GM18951 (cell line): ENCODE measurements around the gene EMILIN2.
"Not testable (repeated sequence)": the region's sequence is repeated elsewhere in the genome, so short reads cannot be mapped to it uniquely, and the experiment has no call there.

Experiments
- POLR2A ChIP-seq: IDR thresholded peaks from 4 replicates; pipeline ENCODE4 v1.6.1; 2011; ENCODE audit warnings: mild to moderate bottlenecking; ENCODE audit not compliant: insufficient read length, insufficient read depth; ENCODE audit errors: extremely low read depth
- in situ Hi-C: fragments of 300-500 bp; cut with MboI; formaldehyde crosslinking; loops from one replicate; pipeline ENCODE4 v1.12.0; 2022; ENCODE audit warnings: low sequenced_read_pairs, mixed read lengths, inconsistent platforms; ENCODE audit not compliant: unreplicated experiment

EMILIN2 gene

GRCh38 chr18:2846636-2847316, at the start of gene EMILIN2:
Gene EMILIN2 (plus strand): TSS chr18:2847006. CDS start chr18:2847189, 183 bp downstream.
- in situ Hi-C loops = no loop called here

GRCh38 chr18:2797951-2798350, 48.9 kb upstream of the EMILIN2 start:
- no peak for TF ChIP-seq POLR2A
- in situ Hi-C loops = no loop called here

More at GRCh38 chr18:2846636-2847316, at the start of gene EMILIN2:
- no peak for TF ChIP-seq POLR2A

GRCh38 chr18:2799369-2799768, 47.4 kb upstream of the EMILIN2 start:
- in situ Hi-C loops = no loop called here
- TF ChIP-seq POLR2A = no peak

GRCh38 chr18:2805970-2806943, 40.5 kb upstream of the EMILIN2 start:
- no peak for TF ChIP-seq POLR2A
- in situ Hi-C loops = no loop called here

- in situ Hi-C loops = not testable (repeated sequence)
Observed at GRCh38 chr18:2808640-2809039, 38.2 kb upstream of the EMILIN2 start.

- in situ Hi-C loops = not testable (repeated sequence)
Observed at GRCh38 chr18:2809666-2810183, 37.1 kb upstream of the EMILIN2 start.

- no peak for TF ChIP-seq POLR2A
- in situ Hi-C loops = no loop called here
Observed at GRCh38 chr18:2811416-2811815, 35.4 kb upstream of the EMILIN2 start.

- TF ChIP-seq POLR2A = no peak
- in situ Hi-C loops = no loop called here
Observed at GRCh38 chr18:2814928-2815327, 31.9 kb upstream of the EMILIN2 start.

GRCh38 chr18:2818281-2818680, 28.5 kb upstream of the EMILIN2 start:
- TF ChIP-seq POLR2A = no peak
- in situ Hi-C loops = no loop called here

- in situ Hi-C loops = no loop called here
- TF ChIP-seq POLR2A = no peak
Observed at GRCh38 chr18:2821695-2822094, 25.1 kb upstream of the EMILIN2 start.

GRCh38 chr18:2822213-2822921, 24.4 kb upstream of the EMILIN2 start:
- TF ChIP-seq POLR2A = no peak

GRCh38 chr18:2823202-2823601, 23.6 kb upstream of the EMILIN2 start:
- TF ChIP-seq POLR2A = no peak

More at GRCh38 chr18:2822213-2822921, 24.4 kb upstream of the EMILIN2 start:
- in situ Hi-C loops = no loop called here

GRCh38 chr18:2823966-2824365, 22.8 kb upstream of the EMILIN2 start:
- in situ Hi-C loops = no loop called here
- TF ChIP-seq POLR2A = no peak

More at GRCh38 chr18:2823202-2823601, 23.6 kb upstream of the EMILIN2 start:
- in situ Hi-C loops = no loop called here
